ENCODE results near the gene PHEX. TPM values are rescaled to one million over a fixed set of nuclear protein-coding genes. Genes with fewer than 3 reads are reported as not detected.
A peak's percentile ranks its signal among the peaks of the same experiment; 100 is the strongest.
"Not testable (repeated sequence)": the region's sequence is repeated elsewhere in the genome, so short reads cannot be mapped to it uniquely, and the experiment has no call there.

PHEX gene
- total and polyA plus RNA-seq, 4 donors, result 0.55 to 1.2 (median 0.77) TPM

DNA sequence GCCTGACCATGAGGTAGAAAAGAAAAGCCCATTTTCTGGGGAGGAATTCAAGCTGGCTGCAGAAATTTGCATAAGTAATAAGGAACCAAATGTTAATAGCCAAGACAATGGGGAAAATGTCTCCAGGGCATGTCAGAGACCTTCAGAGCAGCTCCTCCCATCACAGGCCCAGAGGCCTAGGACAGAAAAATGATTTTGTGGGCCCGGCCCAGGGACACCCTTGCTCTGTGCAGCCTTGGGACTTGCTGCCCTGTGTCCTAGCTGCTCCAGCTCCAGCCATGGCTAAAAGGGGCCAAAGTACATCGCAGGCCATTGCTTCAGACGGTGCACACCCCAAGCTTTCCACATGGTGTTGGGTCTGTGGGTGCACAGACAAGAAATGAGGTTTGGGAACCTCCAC, 257.1 kb downstream of the PHEX start:
- H3K27ac ChIP-seq (ENCODE audit: low read depth, low read length); H3K4me1 ChIP-seq (ENCODE audit: control insufficient read depth, insufficient read depth, low read length); DNase-seq (ENCODE audit: low read depth in 4 of 6, low spot score in 6 of 6); H3K27me3 ChIP-seq (ENCODE audit: control insufficient read depth, insufficient read depth, low read length); H3K9me3 ChIP-seq (ENCODE audit: control insufficient read depth, insufficient read depth, low read length); H3K36me3 ChIP-seq (ENCODE audit: control insufficient read depth, insufficient read depth, low read length); H3K4me3 ChIP-seq (ENCODE audit: low read depth, low read length): not testable (repeated sequence)
- WGBS (ENCODE audit: insufficient coverage), result 64% methylated on average over 3 of the region's 3 CpGs

DNA sequence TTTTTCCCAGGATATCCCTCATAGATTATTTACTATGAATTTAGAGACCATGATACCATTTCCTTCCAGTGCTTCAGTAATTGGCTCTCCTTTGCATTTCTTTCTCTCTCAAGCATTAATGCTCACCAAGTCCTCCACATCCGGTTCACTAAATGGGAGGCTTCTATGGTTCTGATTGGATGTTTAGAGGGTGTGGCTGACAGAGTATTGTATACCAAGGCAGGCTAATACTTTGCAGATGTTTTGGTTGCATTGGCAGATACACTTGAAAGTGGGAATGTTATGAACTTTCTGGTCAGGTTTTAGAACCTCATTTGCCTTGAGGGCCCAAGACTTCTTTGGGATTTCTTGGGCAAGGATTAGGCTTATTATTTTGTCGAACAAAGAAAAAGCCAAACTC, 264.7 kb downstream of the PHEX start:
- DNase-seq (ENCODE audit: low read depth in 4 of 6, low spot score in 6 of 6), result no peak
- WGBS (ENCODE audit: insufficient coverage), result no CpG with 5 or more reads among the region's 2 CpGs
- no peak overlapping the region for H3K27ac ChIP-seq (ENCODE audit: low read depth, low read length)
- H3K36me3 ChIP-seq (ENCODE audit: control insufficient read depth, insufficient read depth, low read length), result no peaks in the 10 kb centered on the region
- no peaks in the 10 kb centered on the region for H3K4me1 ChIP-seq (ENCODE audit: control insufficient read depth, insufficient read depth, low read length)
- no peaks in the 10 kb centered on the region for H3K9me3 ChIP-seq (ENCODE audit: control insufficient read depth, insufficient read depth, low read length)
- H3K27me3 ChIP-seq (ENCODE audit: control insufficient read depth, insufficient read depth, low read length), result no peaks in the 10 kb centered on the region
- no peak overlapping the region for H3K4me3 ChIP-seq (ENCODE audit: low read depth, low read length)

DNA sequence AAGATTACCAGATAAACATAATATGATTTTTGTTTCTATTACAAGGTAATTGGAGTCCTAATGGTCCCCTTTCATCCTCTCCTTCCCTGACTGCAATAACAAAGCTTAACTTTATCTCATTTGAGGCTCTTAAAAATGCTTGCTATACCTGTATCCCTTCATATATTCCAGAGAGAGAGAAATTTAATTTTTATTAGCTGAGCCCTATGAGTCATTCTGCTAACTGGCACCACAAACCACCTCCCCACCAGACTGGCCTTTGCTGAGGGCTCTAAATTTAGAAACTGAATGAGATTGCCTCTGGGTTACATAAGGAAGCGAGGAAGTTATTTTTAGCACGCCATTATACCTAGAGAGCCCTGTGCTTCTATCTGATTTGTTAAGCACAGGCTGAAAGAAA, 268.0 kb downstream of the PHEX start:
- DNase-seq (ENCODE audit: low read depth in 4 of 6, low spot score in 6 of 6), result peak in 2 of 6 donors; percentile 24 to 85
- WGBS (ENCODE audit: insufficient coverage), result no CpG with 5 or more reads among the region's 2 CpGs
- Histone ChIP-seq H3K4me3 (ENCODE audit: low read depth, low read length) (no peak overlapping the region), H3K27me3 (ENCODE audit: control insufficient read depth, insufficient read depth, low read length) (no peaks in the 10 kb centered on the region), H3K4me1 (ENCODE audit: control insufficient read depth, insufficient read depth, low read length) (no peaks in the 10 kb centered on the region), H3K27ac (ENCODE audit: low read depth, low read length) (no peak overlapping the region), H3K9me3 (ENCODE audit: control insufficient read depth, insufficient read depth, low read length) (no peaks in the 10 kb centered on the region), H3K36me3 (ENCODE audit: control insufficient read depth, insufficient read depth, low read length) (no peaks in the 10 kb centered on the region)

Other genes with a start within 250 kb of the PHEX start
- gene MBTPS2, start 192.7 kb upstream of the PHEX start, total RNA-seq, result 10 to 100 TPM; 12.1 to 32.1 TPM
- gene MBTPS2, start 192.7 kb upstream of the PHEX start, polyA plus RNA-seq (ENCODE audit: insufficient read length in 2 of 2), result 10 to 100 TPM; 27.5 to 34.7 TPM
- gene YY2, start 176.3 kb upstream of the PHEX start, total RNA-seq, result 1 to 10 TPM; 1.4 to 1.5 TPM
- 1 to 10 TPM; 1.7 to 2.1 TPM for gene YY2, start 176.3 kb upstream of the PHEX start, polyA plus RNA-seq (ENCODE audit: insufficient read length in 2 of 2)
- gene SMS, start 91.6 kb upstream of the PHEX start, total RNA-seq, result 10 to 100 TPM; 54.3 to 74.7 TPM
- 100 to 1,000 TPM in 1 of 2 donors, 10 to 100 TPM in 1; 94.8 to 110 TPM for gene SMS, start 91.6 kb upstream of the PHEX start, polyA plus RNA-seq (ENCODE audit: insufficient read length in 2 of 2)
- not detected for gene CBLL2, start 240.6 kb downstream of the PHEX start, total RNA-seq
- gene CBLL2, start 240.6 kb downstream of the PHEX start, polyA plus RNA-seq (ENCODE audit: insufficient read length in 2 of 2), result not detected

Data from spinal cord (tissue), 10 donors.